HepG2 (cell line): Measurements from ENCODE around the gene TTC23L. TPM values are rescaled to one million over a fixed set of nuclear protein-coding genes. Genes with fewer than 3 reads are reported as not detected.

ENCODE experiments used
- CEBPG ChIP-seq: IDR thresholded peaks from 2 replicates; pipeline ENCODE4 v1.6.1; 2016
- HOXA9 ChIP-seq: sonication (generic); formaldehyde crosslinking; IDR thresholded peaks from 2 replicates; pipeline ENCODE4 v1.8.1; 2022; ENCODE audit warnings: missing genetic modification reagents, mild to moderate bottlenecking, moderate library complexity, borderline replicate concordance
- JUNB ChIP-seq: sonication (generic); formaldehyde crosslinking; IDR thresholded peaks from 2 replicates; pipeline ENCODE4 v1.8.0; 2022; ENCODE audit warnings: missing genetic modification reagents, mild to moderate bottlenecking, borderline replicate concordance
- KLF6 ChIP-seq: IDR thresholded peaks from 2 replicates; pipeline ENCODE4 v1.8.0; 2016; ENCODE audit warnings: missing biosample characterization, missing genetic modification reagents
- MAFK ChIP-seq, 2 experiments: IDR thresholded peaks in 1 of 2; conservative IDR thresholded peaks in 1 of 2; 2 replicates each; pipeline ENCODE4 v1.6.1; 2011; ENCODE audit warnings: improper control_type of control experiment in 2 of 2, low read length in 2 of 2
- MAZ ChIP-seq, 2 experiments: sonication (generic) in 1 of 2; formaldehyde crosslinking in 1 of 2; IDR thresholded peaks; 2 replicates each; pipeline versions ENCODE4 v1.5.0 to v1.6.1; 2012 to 2020; ENCODE audit warnings: low read depth in 2 of 2, mild to moderate bottlenecking in 2 of 2, borderline replicate concordance in 1 of 2, improper control_type of control experiment in 1 of 2, low read length in 1 of 2, missing genetic modification reagents in 1 of 2, moderate library complexity in 1 of 2
- MBNL3 ChIP-seq: fragments of 250-450 bp; sonication (Bioruptor Pico); conservative IDR thresholded peaks from 2 replicates; pipeline ENCODE4 v1.8.0; 2022; ENCODE audit warnings: mild to moderate bottlenecking, inconsistent platforms
- MED13 ChIP-seq: sonication (generic); formaldehyde crosslinking; IDR thresholded peaks from 2 replicates; pipeline ENCODE4 v1.5.0; 2020; ENCODE audit warnings: missing genetic modification reagents
- NFE2 ChIP-seq: sonication (generic); formaldehyde crosslinking; IDR thresholded peaks from 2 replicates; pipeline ENCODE4 v1.4.0; 2020; ENCODE audit warnings: missing genetic modification reagents
- PHB2 ChIP-seq: fragments of 450-650 bp; IDR thresholded peaks from 2 replicates; pipeline ENCODE4 v1.6.1; 2018; ENCODE audit not compliant: partially characterized antibody
- SKI ChIP-seq: fragments of 450-650 bp; IDR thresholded peaks from one replicate; pipeline ENCODE4 v1.6.1; 2018; ENCODE audit warnings: mild to moderate bottlenecking; ENCODE audit not compliant: partially characterized antibody
- TARDBP ChIP-seq: sonication (generic); formaldehyde crosslinking; IDR thresholded peaks from 2 replicates; pipeline ENCODE4 v1.8.0; 2022; ENCODE audit warnings: mild to moderate bottlenecking, missing genetic modification reagents
- THAP8 ChIP-seq: sonication (generic); formaldehyde crosslinking; IDR thresholded peaks from 2 replicates; pipeline ENCODE4 v1.5.1; 2020; ENCODE audit warnings: missing genetic modification reagents, mild to moderate bottlenecking, borderline replicate concordance
- TRIM22 ChIP-seq: fragments of 450-650 bp; IDR thresholded peaks from 2 replicates; pipeline ENCODE4 v1.6.1; 2017
- ZNF33B ChIP-seq: sonication (generic); formaldehyde crosslinking; IDR thresholded peaks from 2 replicates; pipeline ENCODE4 v1.5.1; 2020; ENCODE audit warnings: mild to moderate bottlenecking, missing genetic modification reagents
- ZNF546 ChIP-seq: sonication (generic); formaldehyde crosslinking; conservative IDR thresholded peaks from 2 replicates; pipeline ENCODE4 v1.8.1; 2023; ENCODE audit warnings: mild to moderate bottlenecking, missing genetic modification reagents
- ZNF740 ChIP-seq: sonication (generic); formaldehyde crosslinking; IDR thresholded peaks from 2 replicates; pipeline ENCODE4 v1.4.0; 2020; ENCODE audit warnings: missing genetic modification reagents
- ZNF878 ChIP-seq: sonication (generic); formaldehyde crosslinking; IDR thresholded peaks from 2 replicates; pipeline ENCODE4 v1.8.1; 2023; ENCODE audit warnings: mild to moderate bottlenecking, missing genetic modification reagents, moderate library complexity
- polyA plus RNA-seq, 8 experiments: library from polyadenylated mRNA; depleted of rRNA in 3 of 8; stranded (reverse) in 7 of 8; unstranded in 1 of 8; fragments of >200 nt; fragmentation: Illumina TruSeq in 4 of 8; extraction: Trizol in 4 of 8; gene quantifications; 2 replicates each; pipeline versions ENCODE4 v1.2.1 to v1.2.3, GENCODE V29; 2011 to 2016; ENCODE audit warnings: low read depth in 4 of 8, missing spikeins in 1 of 8, mixed read lengths in 1 of 8; ENCODE audit not compliant: insufficient read depth in 1 of 8
- total RNA-seq, 5 experiments: library from RNA; depleted of rRNA; stranded (reverse); fragments of >200 nt; fragmentation: Illumina TruSeq; extraction: Trizol; gene quantifications; 2 replicates each; pipeline ENCODE4 v1.2.3, GENCODE V29; 2016; ENCODE audit warnings: low read depth in 1 of 5
- TF ChIP-seq, protein P1 (sequence below): sonication (generic); formaldehyde crosslinking; IDR thresholded peaks from 2 replicates; pipeline ENCODE4 v1.4.0; 2020; ENCODE audit warnings: mild to moderate bottlenecking, low read depth, missing genetic modification reagents
- TF ChIP-seq, protein P2 (sequence below): sonication (generic); formaldehyde crosslinking; IDR thresholded peaks from 2 replicates; pipeline ENCODE4 v1.4.0; 2020; ENCODE audit warnings: mild to moderate bottlenecking, missing genetic modification reagents, borderline replicate concordance

TTC23L gene
- total and polyA plus RNA-seq, 2 of the 13 experiments (the other 11 are each of a cell fraction or from before 2014, with no cell fraction given) = 0.37 to 1.4 TPM

DNA sequence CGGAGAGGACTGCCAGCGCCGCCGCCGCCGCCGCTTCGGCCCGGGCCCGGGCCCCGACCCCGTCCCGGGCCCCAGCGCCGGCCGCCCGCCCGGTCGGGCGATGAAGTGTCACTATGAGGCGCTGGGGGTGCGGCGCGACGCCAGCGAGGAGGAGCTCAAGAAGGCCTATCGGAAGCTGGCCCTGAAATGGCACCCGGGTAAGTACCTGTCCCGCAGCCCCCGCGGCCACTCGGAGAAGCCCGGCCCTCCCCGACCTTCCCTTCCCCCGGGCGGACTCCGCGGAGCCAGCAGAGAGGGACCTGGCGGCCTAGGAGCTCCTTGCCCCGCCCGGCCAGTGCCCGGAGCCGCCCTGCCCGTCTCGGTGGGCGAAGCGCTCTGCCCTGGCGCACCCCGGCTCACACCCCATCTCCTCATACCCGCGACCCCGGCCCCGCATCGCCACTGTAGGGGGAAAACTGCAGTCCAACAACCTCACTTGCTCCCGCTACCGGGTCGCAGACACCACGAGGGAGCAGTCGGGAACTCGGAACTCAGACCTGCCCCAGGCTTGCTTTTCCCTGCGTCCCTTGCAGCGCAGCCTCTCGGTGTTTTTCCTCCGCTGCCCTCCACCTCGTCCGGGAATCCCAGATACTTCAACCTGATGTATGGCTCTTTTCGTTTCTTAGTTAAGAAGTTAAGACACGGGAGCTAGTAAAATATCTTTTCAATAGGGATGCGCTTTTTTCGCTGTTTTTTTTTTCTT, 90.9 kb downstream of the TTC23L start (continued):
- TF ChIP-seq THAP8 (CRISPR knock-in tag) (no peak), KLF6 (CRISPR knock-in tag) (no peak), MED13 (peak; percentile 44; the same call in 1 of the 2 replicates), MAFK (conservative IDR thresholded peaks at IDR 0.05 in 1 of 2, IDR thresholded peaks at IDR 0.05 in 1 of 2; ENCODE audit: low read length in 2 of 2) (no peak), NFE2 (CRISPR knock-in tag) (no peak), PHB2 (no peak), CEBPG (CRISPR knock-in tag) (no peak), ZNF878 (CRISPR knock-in tag) (no peak), MAZ (IDR thresholded peaks at IDR 0.05; ENCODE audit: borderline replicate concordance, low read depth, low read length) (no peak), MAZ (CRISPR knock-in tag; IDR thresholded peaks at IDR 0.05; ENCODE audit: low read depth) (no peak; the same call in 1 of the 2 replicates), ZNF546 (CRISPR knock-in tag) (no peak), MBNL3 (CRISPR knock-in tag) (no peak), HOXA9 (peak; percentile 55; the same call in 1 of the 2 replicates), SKI (no peak), ZNF33B (CRISPR knock-in tag) (no peak), TARDBP (CRISPR knock-in tag) (no peak), TRIM22 (no peak), JUNB (no peak), ZNF740 (CRISPR knock-in tag) (no peak)
- TF ChIP-seq, protein P1, sequence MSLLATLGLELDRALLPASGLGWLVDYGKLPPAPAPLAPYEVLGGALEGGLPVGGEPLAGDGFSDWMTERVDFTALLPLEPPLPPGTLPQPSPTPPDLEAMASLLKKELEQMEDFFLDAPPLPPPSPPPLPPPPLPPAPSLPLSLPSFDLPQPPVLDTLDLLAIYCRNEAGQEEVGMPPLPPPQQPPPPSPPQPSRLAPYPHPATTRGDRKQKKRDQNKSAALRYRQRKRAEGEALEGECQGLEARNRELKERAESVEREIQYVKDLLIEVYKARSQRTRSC (CRISPR knock-in tag) = no peak
- TF ChIP-seq, protein P2, sequence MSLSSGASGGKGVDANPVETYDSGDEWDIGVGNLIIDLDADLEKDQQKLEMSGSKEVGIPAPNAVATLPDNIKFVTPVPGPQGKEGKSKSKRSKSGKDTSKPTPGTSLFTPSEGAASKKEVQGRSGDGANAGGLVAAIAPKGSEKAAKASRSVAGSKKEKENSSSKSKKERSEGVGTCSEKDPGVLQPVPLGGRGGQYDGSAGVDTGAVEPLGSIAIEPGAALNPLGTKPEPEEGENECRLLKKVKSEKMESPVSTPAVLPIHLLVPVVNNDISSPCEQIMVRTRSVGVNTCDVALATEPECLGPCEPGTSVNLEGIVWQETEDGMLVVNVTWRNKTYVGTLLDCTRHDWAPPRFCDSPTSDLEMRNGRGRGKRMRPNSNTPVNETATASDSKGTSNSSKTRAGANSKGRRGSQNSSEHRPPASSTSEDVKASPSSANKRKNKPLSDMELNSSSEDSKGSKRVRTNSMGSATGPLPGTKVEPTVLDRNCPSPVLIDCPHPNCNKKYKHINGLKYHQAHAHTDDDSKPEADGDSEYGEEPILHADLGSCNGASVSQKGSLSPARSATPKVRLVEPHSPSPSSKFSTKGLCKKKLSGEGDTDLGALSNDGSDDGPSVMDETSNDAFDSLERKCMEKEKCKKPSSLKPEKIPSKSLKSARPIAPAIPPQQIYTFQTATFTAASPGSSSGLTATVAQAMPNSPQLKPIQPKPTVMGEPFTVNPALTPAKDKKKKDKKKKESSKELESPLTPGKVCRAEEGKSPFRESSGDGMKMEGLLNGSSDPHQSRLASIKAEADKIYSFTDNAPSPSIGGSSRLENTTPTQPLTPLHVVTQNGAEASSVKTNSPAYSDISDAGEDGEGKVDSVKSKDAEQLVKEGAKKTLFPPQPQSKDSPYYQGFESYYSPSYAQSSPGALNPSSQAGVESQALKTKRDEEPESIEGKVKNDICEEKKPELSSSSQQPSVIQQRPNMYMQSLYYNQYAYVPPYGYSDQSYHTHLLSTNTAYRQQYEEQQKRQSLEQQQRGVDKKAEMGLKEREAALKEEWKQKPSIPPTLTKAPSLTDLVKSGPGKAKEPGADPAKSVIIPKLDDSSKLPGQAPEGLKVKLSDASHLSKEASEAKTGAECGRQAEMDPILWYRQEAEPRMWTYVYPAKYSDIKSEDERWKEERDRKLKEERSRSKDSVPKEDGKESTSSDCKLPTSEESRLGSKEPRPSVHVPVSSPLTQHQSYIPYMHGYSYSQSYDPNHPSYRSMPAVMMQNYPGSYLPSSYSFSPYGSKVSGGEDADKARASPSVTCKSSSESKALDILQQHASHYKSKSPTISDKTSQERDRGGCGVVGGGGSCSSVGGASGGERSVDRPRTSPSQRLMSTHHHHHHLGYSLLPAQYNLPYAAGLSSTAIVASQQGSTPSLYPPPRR (CRISPR knock-in tag) = peak; percentile 47; the same call in 1 of the 2 replicates
